Measurements from ENCODE around the gene MAGI1.
"Not testable (repeated sequence)": the region's sequence is repeated elsewhere in the genome, so short reads cannot be mapped to it uniquely, and the experiment has no call there.

MAGI1 gene

DNA sequence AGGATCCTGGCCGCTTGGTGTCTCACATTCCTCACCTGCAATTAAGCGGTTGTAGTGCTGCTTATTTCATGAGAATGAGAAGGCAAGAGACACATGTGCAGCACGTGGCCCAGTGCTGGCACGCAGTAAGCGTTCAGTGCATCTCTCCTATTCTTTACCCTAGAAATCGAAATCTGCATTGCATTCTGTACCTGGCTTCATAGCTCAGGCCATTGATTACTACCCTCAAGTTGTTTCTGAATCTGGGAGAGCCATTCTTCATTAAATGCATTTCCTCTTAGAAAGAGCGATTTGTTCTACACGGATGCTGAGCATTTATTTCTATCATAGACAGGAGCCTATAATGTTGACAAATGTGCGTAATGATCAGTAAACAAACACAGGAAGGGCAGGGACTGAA, 168.9 kb downstream of the MAGI1 start:
- no peak for DNase-seq

DNA sequence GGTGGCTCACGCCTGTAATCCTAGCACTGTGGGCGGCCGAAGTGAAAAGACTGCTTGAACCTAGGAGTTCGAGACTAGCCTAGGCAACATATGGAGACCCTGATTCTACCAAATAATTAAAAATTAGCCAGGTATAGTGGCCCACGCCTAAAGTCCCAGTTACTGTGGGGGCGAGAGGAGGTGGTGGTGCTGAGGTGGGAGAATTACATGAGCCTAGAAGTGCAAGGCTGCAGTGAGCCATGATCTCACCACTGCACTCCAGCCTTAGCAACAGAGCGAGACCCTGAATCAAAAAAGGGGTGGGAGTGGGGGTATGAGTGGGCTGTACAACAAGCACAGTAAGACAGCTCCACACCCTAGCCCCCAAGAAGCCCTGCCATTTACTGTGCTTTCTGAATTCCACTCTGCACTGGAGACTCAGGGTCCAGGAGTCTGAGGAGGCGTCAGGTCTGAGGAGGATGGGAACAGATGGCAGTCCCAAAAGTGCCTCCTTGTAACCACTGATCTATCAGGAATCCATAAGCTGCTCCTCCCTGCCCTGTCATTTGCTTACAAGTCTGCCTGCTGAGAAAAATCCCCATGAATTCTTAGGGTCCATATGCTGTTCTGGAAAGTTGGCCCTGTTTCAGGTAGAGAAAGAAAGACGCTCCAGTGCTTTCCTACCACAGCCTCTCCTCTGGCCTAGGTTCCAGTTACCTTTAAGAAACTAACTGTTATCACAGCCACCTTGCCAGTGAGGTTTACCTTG, 171.1 kb downstream of the MAGI1 start:
- DNase-seq: no peak

- no peak for DNase-seq
Observed at GRCh38 chr3:65864357-65864904, 174.3 kb downstream of the MAGI1 start.

DNA sequence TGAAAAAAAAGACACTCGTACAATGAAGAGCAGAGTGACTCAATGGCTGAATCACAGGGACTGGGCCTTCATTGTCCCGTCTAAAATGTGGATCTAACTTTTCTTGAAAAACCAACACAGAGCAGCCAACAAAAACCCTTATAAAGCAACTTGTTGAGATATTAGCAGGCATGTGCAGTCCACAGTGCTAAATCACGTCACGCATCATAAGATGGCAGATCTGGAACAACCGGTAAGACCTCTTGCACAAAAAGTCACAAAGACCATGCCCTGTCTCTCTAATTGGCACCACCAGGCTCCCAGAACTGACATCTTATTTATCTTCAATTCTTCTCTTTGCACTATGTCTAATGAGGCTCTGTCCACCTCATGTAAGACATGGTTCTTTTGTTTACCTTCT, 177.0 kb downstream of the MAGI1 start:
- no peak for DNase-seq

DNA sequence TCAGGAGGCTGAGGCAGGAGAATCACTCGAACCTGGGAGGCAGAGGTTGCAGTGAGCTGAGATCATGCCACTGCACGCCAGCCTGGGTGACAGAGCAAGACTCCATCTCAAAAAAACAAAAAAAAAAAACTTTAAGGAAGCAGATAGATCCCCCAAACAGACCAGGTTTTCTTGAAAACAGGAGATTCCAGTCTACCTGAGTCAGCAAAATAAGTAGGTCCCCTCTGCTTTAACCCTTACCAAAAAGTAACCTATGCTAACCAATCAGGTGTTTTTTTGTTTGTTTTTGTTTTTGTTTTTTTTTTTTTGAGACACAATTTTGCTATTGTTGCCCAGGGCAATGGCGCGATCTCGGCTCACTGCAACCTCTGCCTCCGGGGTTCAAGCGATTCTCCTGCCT, 179.1 kb downstream of the MAGI1 start:
- not testable (repeated sequence) for DNase-seq

DNA sequence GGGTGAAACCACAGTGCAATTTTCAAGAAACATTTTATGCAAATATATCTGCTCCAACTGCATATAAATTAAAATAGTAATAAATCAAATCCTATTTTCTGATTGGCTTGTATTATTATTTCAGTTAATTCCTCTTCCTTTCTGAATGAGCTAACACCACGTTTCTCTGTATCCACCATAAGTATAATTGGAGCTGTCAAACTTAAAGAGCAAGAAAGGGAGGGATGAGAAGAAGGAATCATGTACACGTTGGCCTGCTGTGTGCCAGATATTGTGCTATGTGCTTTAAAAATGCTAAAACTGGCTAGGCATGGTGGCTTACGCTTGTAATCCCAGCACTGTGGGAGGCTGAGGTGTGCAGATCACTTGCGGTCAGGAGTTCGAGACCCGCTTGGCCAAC, 180.0 kb downstream of the MAGI1 start:
- no peak for DNase-seq

DNA sequence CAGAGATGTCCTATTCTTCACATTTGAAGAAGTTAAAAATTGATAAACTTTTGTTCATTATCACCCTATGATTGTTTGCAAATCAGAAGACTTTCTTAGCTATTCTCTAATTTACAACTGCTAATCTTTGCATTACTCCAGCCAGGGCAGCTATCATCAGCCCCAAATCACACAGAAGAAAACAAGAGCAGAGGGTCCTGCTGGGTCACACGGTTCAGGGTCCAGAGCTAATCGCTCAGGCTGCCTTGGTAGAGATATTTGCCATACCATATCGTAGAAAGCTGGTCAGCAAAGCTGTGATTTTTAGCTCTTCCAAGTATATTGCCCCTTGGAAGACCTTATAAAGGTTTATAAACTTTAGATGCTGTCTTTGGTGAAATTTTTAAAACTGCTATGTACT, 181.4 kb downstream of the MAGI1 start:
- no peak for DNase-seq

- no peak for DNase-seq
Observed at GRCh38 chr3:65856907-65857306, 181.8 kb downstream of the MAGI1 start.

GRCh38 chr3:65855370-65856100, 183.2 kb downstream of the MAGI1 start:
- DNase-seq: no peak

- no peak for DNase-seq
Observed at GRCh38 chr3:65854606-65855304, 184.0 kb downstream of the MAGI1 start.

DNA sequence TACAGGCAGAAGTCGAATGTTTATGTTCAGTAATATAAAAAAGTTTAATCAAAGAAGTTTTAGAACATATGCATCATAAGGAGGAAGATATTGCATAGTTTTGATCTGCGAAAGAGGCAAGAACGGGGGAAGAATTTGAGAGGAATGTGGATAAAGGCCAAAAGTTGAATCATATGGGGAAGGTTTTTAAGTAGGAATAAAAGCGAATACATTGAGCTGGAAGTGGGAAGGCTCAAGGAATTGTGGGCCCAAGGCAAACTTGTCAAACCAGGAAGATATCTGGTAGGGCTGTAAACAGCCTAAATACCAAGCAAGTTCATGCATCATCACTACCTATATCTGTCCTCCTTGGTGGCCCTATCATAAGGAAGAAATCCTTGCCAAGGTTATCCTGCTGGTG, 186.9 kb downstream of the MAGI1 start:
- DNase-seq: no peak

DNA sequence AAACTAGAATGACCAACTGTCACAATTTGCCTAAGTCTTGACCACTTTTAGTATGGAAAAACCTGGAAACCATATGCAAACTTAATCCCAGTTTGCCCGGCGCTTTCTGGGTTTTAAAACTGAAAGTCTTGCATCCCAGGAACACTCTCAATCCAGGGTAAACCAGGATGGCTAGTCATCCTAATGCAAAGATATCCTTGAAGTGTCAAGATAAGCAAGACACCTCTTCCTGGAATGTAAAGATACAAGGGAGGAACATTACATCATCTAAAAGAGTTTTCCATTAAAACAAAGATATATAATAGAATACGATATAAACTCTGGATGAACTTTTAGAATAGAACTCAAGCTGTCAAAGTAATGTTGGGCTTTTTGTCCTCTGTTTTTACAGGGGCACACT, 188.5 kb downstream of the MAGI1 start:
- DNase-seq: no peak

DNA sequence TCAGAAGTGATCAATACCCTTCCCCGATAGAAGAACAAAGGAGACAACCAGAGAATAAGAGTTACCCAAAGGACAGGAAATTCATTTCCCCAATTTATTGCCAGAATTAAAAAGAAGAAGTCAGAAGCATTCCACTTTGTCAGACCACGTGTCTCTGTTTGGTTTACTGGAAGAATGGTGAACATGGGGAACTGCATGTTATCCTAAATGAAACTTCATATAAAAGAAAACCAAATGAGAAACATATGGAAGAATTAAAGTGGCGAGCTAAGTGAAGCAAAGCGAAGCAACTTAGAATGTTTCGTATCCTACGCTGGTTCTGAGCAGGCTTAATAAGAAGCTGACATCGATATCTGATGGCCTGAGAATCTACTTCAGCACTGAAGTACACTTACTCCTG, 190.7 kb downstream of the MAGI1 start:
- DNase-seq: no peak

DNA sequence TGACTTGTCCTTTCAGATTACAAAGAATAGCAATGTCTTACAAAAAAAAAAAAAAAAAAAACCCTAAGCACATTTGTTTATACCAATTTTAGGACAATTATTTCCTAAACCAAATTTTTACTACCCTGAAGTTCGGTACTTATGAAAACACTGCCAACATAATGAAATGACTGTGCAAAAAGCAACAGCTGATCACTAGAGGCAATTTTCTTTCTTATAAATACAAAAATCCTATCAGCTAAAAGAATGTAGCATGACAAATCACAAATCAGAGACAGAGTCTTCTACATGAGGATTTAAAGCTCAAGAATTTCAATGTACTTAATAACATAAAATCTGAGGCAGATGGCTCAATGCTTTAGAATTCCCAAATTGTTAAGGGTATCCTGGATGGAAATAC, 191.8 kb downstream of the MAGI1 start:
- no peak for DNase-seq

DNA sequence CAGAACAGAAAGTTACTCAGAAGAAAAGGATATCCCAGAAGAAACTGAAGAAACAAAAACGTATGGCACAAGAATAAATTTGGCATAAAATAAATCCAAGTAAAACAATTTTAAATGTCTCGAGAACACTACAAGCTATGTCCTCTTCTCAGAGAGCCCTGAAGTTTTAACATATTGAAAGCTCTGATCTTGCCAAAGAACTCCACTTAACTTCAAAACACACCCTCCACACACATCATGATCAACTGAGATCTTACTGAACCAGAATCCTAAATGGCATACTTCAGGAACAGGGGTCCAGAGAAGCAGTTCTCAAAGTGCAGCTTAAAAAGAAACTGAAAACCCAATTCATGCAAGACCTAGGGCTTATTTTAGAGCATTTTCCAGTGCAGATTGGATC, 194.3 kb downstream of the MAGI1 start:
- no peak for DNase-seq

- no peak for DNase-seq
Observed at GRCh38 chr3:65843732-65844131, 195.0 kb downstream of the MAGI1 start.

DNA sequence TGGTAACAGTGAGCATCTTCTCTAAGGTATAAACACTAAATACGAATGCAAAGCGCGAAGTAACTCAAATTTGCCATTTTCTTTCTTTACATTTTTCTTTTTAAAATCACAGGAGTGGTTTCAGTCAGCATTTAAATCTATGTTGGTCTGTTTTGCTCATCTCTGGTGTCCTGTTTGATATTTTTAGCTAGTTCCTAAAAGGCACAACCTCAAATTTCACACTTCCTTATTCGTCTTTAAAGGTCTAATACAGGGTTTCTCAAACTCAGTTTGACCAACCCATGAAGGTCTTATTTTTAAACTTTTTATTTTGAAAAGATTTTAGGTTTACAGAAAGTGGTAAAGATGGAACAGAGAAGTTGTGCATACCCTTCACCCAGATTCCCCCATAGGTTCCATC, 201.1 kb downstream of the MAGI1 start:
- DNase-seq: no peak

DNA sequence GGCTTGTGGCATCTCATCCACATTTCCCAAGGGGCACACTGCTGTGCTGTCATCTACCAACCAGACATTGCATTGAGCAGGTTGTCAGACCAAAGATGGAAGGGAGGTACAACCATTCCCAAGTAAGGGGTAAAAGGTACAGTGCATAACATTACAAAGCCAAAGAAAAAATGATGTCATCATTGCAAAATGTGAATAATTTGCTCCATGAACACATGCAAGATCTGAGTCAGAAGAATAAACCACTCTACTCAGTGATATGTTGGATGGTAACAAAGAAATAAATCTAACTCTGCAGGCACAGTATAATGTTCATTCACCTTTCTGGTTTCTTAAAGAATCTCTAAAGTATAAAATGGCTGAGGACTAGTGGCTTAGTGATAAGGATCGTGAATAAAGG, 202.7 kb downstream of the MAGI1 start:
- no peak for DNase-seq

DNA sequence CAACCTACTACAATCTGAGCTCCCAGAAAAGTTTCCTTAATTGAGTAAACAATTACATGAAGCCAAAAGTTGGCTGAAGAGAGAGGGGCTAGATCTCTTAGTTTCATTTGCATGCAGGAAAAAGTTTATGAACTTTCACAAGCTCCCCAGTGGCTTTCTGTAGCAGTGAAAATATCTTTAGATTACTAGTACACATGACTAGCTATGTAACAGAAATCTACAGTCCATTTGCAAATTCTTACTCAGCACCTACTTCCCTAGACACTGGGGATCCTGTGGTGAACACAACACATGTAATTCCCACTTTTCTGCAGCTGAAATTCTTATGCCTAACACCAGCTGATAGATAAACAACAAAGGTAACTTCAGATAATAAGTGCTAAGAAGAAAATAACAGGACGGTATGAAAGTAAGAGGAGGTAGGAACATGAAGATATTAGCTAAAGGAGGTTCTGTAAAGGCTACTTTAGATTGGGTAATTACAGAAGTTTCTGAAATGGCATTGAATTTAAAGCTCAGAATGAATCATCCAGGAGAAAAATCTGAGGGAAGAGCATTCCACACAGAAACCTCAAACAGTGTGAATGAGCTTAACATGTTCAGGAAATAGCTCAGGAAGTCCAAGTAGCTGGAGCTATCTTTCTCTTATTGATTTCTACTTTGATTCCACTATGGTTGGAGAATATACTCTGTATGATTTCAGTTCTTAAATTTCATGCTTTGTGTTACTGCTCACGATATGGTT, 204.8 kb downstream of the MAGI1 start:
- no peak for DNase-seq

DNA sequence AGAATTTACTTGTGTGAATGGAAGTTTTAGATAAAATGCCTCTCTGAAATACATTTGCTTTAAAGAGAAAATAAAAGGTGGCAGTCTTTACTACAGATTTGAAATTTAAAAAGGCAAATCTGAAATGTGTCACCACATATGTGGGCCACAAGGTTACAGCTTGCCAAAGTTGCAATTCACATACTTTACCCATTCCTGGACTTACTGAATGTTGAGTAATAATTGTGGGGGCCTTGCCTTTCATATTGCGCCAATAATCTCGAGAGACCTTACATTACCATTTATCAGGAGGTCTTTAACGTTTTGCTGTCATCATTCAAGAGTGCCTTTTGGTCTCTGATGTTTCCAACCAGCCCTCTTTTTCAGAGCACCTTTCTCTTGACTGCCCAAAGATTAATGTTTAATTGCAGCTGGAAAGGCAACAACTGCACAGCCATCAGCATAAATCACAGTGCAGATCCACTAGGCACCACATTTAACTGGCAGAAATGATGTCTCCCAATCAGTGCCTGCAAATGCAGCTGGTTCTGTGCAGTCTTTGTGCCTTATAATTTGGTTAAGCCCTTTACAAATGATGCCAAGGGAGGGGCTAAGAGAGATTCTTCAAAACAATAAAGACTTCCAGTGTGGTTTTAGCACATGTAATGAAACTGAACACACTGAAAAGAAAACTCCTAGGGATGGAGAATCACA, 206.8 kb downstream of the MAGI1 start:
- DNase-seq: no peak

DNA sequence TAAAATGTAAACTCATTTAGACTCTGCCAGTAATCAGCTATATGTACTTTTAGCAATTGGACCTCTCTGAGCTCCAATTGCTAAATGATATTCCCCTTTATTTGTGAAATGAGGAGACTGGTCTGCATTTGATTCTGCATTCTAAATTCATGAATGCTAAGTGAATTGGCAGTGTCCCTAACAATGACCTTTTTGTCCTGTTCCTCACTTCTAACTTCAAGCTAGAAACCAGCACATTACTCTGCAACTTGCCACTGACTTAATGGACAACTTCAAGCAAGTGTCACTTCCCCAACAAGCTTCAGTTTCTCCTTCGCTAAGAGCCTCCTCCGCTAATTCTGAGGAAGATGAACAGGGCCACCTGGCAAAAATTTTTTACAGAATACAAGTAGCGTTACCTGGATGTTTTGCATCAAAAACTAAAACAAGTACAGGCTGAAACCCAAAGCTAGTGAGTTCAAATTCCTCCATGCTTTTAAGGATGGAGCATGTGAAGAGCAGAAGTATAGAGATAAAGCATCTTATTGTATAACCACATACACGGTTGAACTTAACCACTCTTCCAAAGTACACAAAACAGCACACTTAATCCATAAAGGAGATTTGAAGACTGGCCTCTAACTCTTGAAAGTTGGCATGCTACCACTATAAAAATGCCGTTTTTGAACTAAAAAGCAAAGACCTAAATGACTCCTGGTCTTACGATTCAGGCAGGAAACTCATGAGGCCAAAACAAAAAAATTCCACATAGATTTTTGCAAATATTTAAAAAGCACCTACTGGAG, 207.6 kb downstream of the MAGI1 start:
- no peak for DNase-seq

DNA sequence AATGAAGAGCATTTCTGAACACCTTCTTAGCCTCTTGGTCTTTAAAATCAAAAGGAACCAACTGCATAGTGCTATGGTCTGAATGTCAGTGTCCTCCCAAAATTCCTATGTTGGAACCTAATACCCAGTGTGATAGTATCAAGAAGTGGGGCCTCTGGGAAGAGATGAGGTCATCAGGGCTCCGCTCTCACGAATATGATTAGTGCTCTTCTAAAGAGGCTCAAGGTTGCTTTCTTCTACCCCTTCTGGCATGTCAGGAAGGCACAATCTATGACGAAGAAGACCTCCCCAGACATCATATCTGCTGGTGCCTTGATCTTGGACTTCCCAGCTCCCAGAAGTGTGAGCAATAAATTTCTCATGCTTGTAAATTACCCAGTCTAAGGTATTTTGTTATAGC, 209.5 kb downstream of the MAGI1 start:
- DNase-seq: no peak

All from AML-193 (cell line).